Fibroblast of villous mesenchyme (primary cell): ENCODE results near the gene STOM. TPM values are rescaled to one million over a fixed set of nuclear protein-coding genes. Genes with fewer than 3 reads are reported as not detected.
A peak's percentile ranks its signal among the peaks of the same experiment; 100 is the strongest.

ENCODE experiments used
- DNase-seq: peaks from one replicate; pipeline ENCODE4 v3.0.0-alpha.2; 2010; ENCODE audit warnings: low read depth
- H3K4me3 ChIP-seq: 2 replicates; pipeline ENCODE4 v1.5.1; 2011; ENCODE audit warnings: low read depth, mild to moderate bottlenecking, low read length
- total RNA-seq: library from RNA; depleted of rRNA; stranded (reverse); fragments of >200 nt; gene quantifications from 2 replicates; pipeline ENCODE4 v1.2.3, GENCODE V29; 2012
- TF ChIP-seq, protein P1 (sequence below): IDR thresholded peaks from 2 replicates; pipeline ENCODE4 v1.5.1; 2012; ENCODE audit warnings: low read depth, mild to moderate bottlenecking, low read length; ENCODE audit not compliant: insufficient read depth

Gene STOM
- total RNA-seq, 1 donor = 168 TPM

DNA sequence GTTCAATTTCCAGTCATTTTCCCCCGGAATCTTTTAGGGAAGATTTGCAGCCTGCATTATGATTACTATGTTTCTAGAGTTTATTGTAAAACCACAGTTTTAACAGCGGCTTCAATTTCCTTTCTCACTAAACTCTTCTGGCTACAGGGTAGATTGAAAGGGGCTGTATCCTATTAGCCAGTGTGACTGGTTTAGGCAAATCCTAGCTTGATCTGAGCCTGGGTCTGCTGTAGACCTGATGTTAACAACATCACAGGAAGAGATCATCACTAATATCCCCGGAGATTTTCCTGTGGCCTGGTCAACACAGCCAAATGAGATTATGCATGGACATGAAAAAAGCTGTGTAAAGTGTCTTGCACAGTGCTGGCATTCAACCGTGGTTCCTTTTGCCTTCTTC is 33.4 kb downstream of the STOM start:
- H3K4me3 ChIP-seq = no peak overlapping the region
- DNase-seq = no peak
- TF ChIP-seq, protein P1, sequence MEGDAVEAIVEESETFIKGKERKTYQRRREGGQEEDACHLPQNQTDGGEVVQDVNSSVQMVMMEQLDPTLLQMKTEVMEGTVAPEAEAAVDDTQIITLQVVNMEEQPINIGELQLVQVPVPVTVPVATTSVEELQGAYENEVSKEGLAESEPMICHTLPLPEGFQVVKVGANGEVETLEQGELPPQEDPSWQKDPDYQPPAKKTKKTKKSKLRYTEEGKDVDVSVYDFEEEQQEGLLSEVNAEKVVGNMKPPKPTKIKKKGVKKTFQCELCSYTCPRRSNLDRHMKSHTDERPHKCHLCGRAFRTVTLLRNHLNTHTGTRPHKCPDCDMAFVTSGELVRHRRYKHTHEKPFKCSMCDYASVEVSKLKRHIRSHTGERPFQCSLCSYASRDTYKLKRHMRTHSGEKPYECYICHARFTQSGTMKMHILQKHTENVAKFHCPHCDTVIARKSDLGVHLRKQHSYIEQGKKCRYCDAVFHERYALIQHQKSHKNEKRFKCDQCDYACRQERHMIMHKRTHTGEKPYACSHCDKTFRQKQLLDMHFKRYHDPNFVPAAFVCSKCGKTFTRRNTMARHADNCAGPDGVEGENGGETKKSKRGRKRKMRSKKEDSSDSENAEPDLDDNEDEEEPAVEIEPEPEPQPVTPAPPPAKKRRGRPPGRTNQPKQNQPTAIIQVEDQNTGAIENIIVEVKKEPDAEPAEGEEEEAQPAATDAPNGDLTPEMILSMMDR = no peak

DNA sequence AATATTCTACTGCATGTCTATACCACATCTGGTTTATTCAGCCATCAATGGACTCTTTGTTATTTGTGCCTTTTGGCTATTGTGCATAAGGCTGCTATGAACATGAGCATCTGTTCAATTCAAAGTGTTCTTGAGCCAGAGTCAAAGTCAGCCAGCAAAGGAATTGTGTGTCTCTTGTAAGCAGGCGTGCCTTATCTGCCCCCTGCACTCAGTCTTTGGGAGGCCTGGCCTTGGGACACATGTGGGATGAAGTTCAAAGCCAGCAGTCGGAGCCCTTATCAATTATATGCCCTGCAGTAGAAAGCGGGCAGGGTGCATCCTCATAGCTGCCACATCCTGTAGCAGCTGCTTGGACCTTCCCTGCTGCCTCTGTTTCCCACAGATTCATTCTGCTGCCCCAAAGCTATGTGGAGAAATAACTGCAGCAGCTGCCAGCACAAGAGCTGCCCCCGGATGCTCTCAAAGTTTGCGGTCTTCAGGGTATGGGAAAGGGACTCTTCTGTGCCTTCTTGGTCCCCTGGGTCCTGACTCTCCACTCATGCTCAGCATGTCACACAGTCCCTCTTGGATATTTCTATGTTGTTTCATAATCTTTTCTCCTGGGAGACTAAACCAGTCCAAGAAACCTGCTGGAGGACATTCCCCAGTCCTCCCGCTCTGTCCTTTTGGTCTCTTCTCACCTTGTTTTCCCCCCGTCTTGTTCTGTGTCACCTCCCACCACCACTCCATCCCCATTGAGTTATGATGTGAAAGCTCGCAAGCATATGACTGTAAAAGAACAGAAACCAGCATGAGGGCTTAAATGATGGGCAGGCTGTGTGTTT is 35.9 kb downstream of the STOM start:
- H3K4me3 ChIP-seq = no peak overlapping the region
- TF ChIP-seq, protein P1 = no peak
- DNase-seq = no peak

- peak; percentile 78 for DNase-seq
- no peak overlapping the region for H3K4me3 ChIP-seq
- TF ChIP-seq, protein P1 = peak; percentile 66
Measured at GRCh38 chr9:121331992-121332685, 37.9 kb downstream of the STOM start.

DNA sequence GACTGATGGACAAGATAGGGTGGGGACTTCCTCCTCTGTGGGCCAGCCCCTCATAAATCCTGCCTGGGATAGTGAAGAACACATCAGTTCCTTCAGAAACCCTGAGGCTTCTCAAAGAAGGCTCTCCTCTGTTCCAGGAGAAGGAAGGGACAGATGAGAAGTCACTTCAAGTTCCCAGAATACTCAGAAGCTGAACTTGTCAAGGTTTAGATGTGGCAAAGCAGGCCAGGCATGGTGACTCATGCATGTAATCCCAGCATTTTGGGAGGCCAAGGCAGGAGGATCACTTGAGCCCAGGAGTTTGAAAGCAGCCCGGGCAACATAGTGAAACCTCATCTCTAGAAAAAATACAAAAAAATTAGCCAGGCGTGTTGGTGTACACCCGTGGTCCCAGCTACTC is 38.5 kb downstream of the STOM start:
- TF ChIP-seq, protein P1 = no peak
- no peak for DNase-seq
- H3K4me3 ChIP-seq = no peak overlapping the region

GRCh38 chr9:121328876-121329681 is 41.0 kb downstream of the STOM start:
- no peak overlapping the region for H3K4me3 ChIP-seq
- DNase-seq = no peak
- TF ChIP-seq, protein P1 = no peak

GRCh38 chr9:121328476-121328875 is 41.6 kb downstream of the STOM start:
- DNase-seq = no peak
- H3K4me3 ChIP-seq = no peak overlapping the region
- TF ChIP-seq, protein P1 = no peak
